ACHN (cell line): ENCODE measurements around the gene GNAT1.
A peak's percentile ranks its signal among the peaks of the same experiment; 100 is the strongest.
"Not testable (repeated sequence)": the region's sequence is repeated elsewhere in the genome, so short reads cannot be mapped to it uniquely, and the experiment has no call there.

Source experiments
- DNase-seq: peaks from one replicate; pipeline ENCODE4 v3.0.0-alpha.2; 2015
- in situ Hi-C: cut with HindIII; loops from 2 replicates; pipeline ENCODE4 v1.10.0; 2017; ENCODE audit warnings: low sequenced_read_pairs, low pct_ligation_motif_present, low pct_unique_long_range_greater_than_20kb

Gene GNAT1

GRCh38 chr3:50230794-50231125, 39.4 kb downstream of the GNAT1 start:
- DNase-seq, result no peak
- in situ Hi-C loops, result no loop called here

- in situ Hi-C loops, result no loop called here
- no peak for DNase-seq
Measured at GRCh38 chr3:50231581-50231980, 40.2 kb downstream of the GNAT1 start.

- DNase-seq, result no peak
- in situ Hi-C loops, result no loop called here
Measured at GRCh38 chr3:50232303-50232702, 40.9 kb downstream of the GNAT1 start.

GRCh38 chr3:50233176-50233575, 41.8 kb downstream of the GNAT1 start:
- in situ Hi-C loops, result no loop called here
- DNase-seq, result no peak

- in situ Hi-C loops, result no loop called here
- DNase-seq, result peak; percentile 97
Measured at GRCh38 chr3:50235716-50236483, 44.5 kb downstream of the GNAT1 start, which contains the start of gene GNAI2. Gene GNAI2, plus strand, starts transcription at chr3:50236204. Its CDS starts 132 bp downstream, at chr3:50236336.

- in situ Hi-C loops, result no loop called here
- DNase-seq, result no peak
Measured at GRCh38 chr3:50236484-50237132, 45.2 kb downstream of the GNAT1 start.

GRCh38 chr3:50237133-50237651, 45.8 kb downstream of the GNAT1 start:
- in situ Hi-C loops, result no loop called here

GRCh38 chr3:50237754-50238548, 46.5 kb downstream of the GNAT1 start:
- DNase-seq, result peak; percentile 81
- in situ Hi-C loops, result no loop called here

More at GRCh38 chr3:50237133-50237651, 45.8 kb downstream of the GNAT1 start:
- peak; percentile 50 for DNase-seq

- no peak for DNase-seq
- in situ Hi-C loops, result no loop called here
Measured at GRCh38 chr3:50238549-50239026, 47.2 kb downstream of the GNAT1 start.

GRCh38 chr3:50239649-50240048, 48.2 kb downstream of the GNAT1 start:
- no peak for DNase-seq
- in situ Hi-C loops, result no loop called here

GRCh38 chr3:50241163-50241562, 49.8 kb downstream of the GNAT1 start:
- in situ Hi-C loops, result no loop called here
- no peak for DNase-seq

- no peak for DNase-seq
- in situ Hi-C loops, result no loop called here
Measured at GRCh38 chr3:50241713-50242380, 50.4 kb downstream of the GNAT1 start.

GRCh38 chr3:50242381-50242770, 51.0 kb downstream of the GNAT1 start:
- in situ Hi-C loops, result no loop called here
- DNase-seq, result no peak

GRCh38 chr3:50242851-50243542, 51.6 kb downstream of the GNAT1 start:
- in situ Hi-C loops, result no loop called here
- no peak for DNase-seq

GRCh38 chr3:50243543-50243895, 52.1 kb downstream of the GNAT1 start:
- in situ Hi-C loops, result no loop called here
- DNase-seq, result no peak

GRCh38 chr3:50244813-50245212, 53.4 kb downstream of the GNAT1 start:
- in situ Hi-C loops, result not testable (repeated sequence)

GRCh38 chr3:50245251-50245745, 53.9 kb downstream of the GNAT1 start:
- no peak for DNase-seq
- in situ Hi-C loops, result no loop called here

More at GRCh38 chr3:50244813-50245212, 53.4 kb downstream of the GNAT1 start:
- not testable (repeated sequence) for DNase-seq
